GM12878 (cell line): ENCODE results near the gene MRPL2. TPM values are rescaled to one million over a fixed set of nuclear protein-coding genes. Genes with fewer than 3 reads are reported as not detected.

ENCODE experiments used
- ATAC-seq: fragments of 200-7000 bp; cut with Tn5 transposase; 3 replicates; pipeline ENCODE4 v1.9.1; 2020; ENCODE audit warnings: mild to moderate bottlenecking, moderate library complexity
- BruUV-seq: library from RNA; stranded (reverse); fragments of 400-500 nt; replicated peaks from 2 replicates; lab custom pipeline; 2021; lab: Mats Ljungman, UMichigan
- CTCF ChIA-PET: fragments of 300-600 bp; sonication (Branson Sonifier 250); formaldehyde crosslinking; extraction: SDS; loops from one replicate; lab custom pipeline; 2021; ENCODE audit warnings: inconsistent platforms; lab: Yijun Ruan, JAX
- POLR2A ChIA-PET: fragments of 350-600 bp; formaldehyde crosslinking; extraction: SDS; loops from one replicate; lab custom pipeline; 2021; ENCODE audit warnings: inconsistent platforms; lab: Charles Lee
- RAD21 ChIA-PET: fragments of 300-600 bp; sonication (Branson Sonifier 250); formaldehyde crosslinking; loops from one replicate; lab custom pipeline; 2023; ENCODE audit warnings: antibody characterized with exemption; ENCODE audit not compliant: unreplicated experiment; lab: Charles Lee
- SMC1A ChIA-PET: fragments of 300-600 bp; sonication (Branson Sonifier 250); formaldehyde crosslinking; loops from one replicate; lab custom pipeline; 2023; ENCODE audit not compliant: unreplicated experiment, uncharacterized antibody; lab: Charles Lee
- DNase-seq: peaks from one replicate; pipeline ENCODE4 v3.0.0-alpha.2; 2011; ENCODE audit warnings: low read depth, low spot score
- FAIRE-seq: peaks from 3 replicates; lab custom pipeline; 2011; peaks lifted over from hg19 to GRCh38; lab: Jason Lieb, UNC
- H2AFZ ChIP-seq: 2 replicates; pipeline ENCODE4 v1.6.0; 2011; ENCODE audit warnings: low read depth, low read length, control low read depth; ENCODE audit not compliant: control insufficient read depth
- H3K27ac ChIP-seq: 2 replicates; pipeline ENCODE4 v1.5.1; 2011; ENCODE audit warnings: control low read depth; ENCODE audit not compliant: control insufficient read depth, insufficient read depth
- H3K27me3 ChIP-seq, 2 experiments: replicated peaks in 1 of 2; 2 replicates each; pipeline versions ENCODE4 v1.6.0 to v1.6.1; 2011; ENCODE audit warnings: low read length in 1 of 2; ENCODE audit not compliant: control insufficient read depth in 2 of 2, insufficient read depth in 2 of 2
- H3K36me3 ChIP-seq, 2 experiments: 2 replicates each; pipeline ENCODE4 v1.5.1; 2011; ENCODE audit warnings: low read length in 1 of 2; ENCODE audit not compliant: control insufficient read depth in 2 of 2, insufficient read depth in 2 of 2
- H3K4me1 ChIP-seq: 2 replicates; pipeline ENCODE4 v1.6.1; 2011; ENCODE audit warnings: mild to moderate bottlenecking, low read length, moderate library complexity, mixed read lengths; ENCODE audit not compliant: control insufficient read depth, insufficient read depth
- H3K4me2 ChIP-seq: 2 replicates; pipeline ENCODE4 v1.6.0; 2011; ENCODE audit warnings: control low read depth; ENCODE audit not compliant: control insufficient read depth, insufficient read depth
- H3K4me3 ChIP-seq: fragments of 200-600 bp; sonication (generic); 2 replicates; pipeline ENCODE4 v1.5.1; 2016
- H3K79me2 ChIP-seq: 2 replicates; pipeline ENCODE4 v1.6.0; 2011; ENCODE audit warnings: low read length; ENCODE audit not compliant: control insufficient read depth, insufficient read depth
- H3K9ac ChIP-seq: 2 replicates; pipeline ENCODE4 v1.8.0; 2011; ENCODE audit warnings: low read length, control low read depth, mixed read lengths; ENCODE audit not compliant: control insufficient read depth, insufficient read depth
- H3K9me3 ChIP-seq: replicated peaks from 3 replicates; pipeline ENCODE4 v1.5.1; 2011; ENCODE audit warnings: mild to moderate bottlenecking, low read length; ENCODE audit not compliant: control insufficient read depth, insufficient read depth
- H4K20me1 ChIP-seq: 2 replicates; pipeline ENCODE4 v1.6.0; 2011; ENCODE audit not compliant: control insufficient read depth, insufficient read depth
- ATF7 ChIP-seq: fragments of 450-650 bp; IDR thresholded peaks from 2 replicates; pipeline ENCODE4 v1.6.1; 2016; ENCODE audit warnings: low read depth, mild to moderate bottlenecking
- BCL11A ChIP-seq: IDR thresholded peaks from 2 replicates; pipeline ENCODE4 v1.6.1; 2011; ENCODE audit warnings: low read depth, low read length
- CUX1 ChIP-seq: IDR thresholded peaks from 2 replicates; pipeline ENCODE4 v1.6.1; 2012; ENCODE audit warnings: improper control_type of control experiment, low read depth, low read length; ENCODE audit not compliant: insufficient replicate concordance
- EED ChIP-seq: sonication (generic); IDR thresholded peaks from 2 replicates; pipeline ENCODE4 v1.6.1; 2016; ENCODE audit warnings: antibody characterized with exemption, low read depth
- IRF4 ChIP-seq: IDR thresholded peaks from 2 replicates; pipeline ENCODE4 v1.6.1; 2011; ENCODE audit warnings: low read depth, low read length
- JUNB ChIP-seq: IDR thresholded peaks from 2 replicates; pipeline ENCODE4 v1.6.1; 2016; ENCODE audit warnings: antibody characterized with exemption, mild to moderate bottlenecking
- PKNOX1 ChIP-seq: fragments of 450-650 bp; IDR thresholded peaks from 2 replicates; pipeline ENCODE4 v1.6.1; 2016; ENCODE audit warnings: mild to moderate bottlenecking
- POLR2AphosphoS5 ChIP-seq: IDR thresholded peaks from 2 replicates; pipeline ENCODE4 v1.6.1; 2011; ENCODE audit warnings: mild to moderate bottlenecking, low read length, inconsistent platforms
- RELA ChIP-seq: fragments of 450-650 bp; IDR thresholded peaks from 2 replicates; pipeline ENCODE4 v1.8.0; 2014; ENCODE audit warnings: borderline replicate concordance; ENCODE audit not compliant: partially characterized antibody
- RUNX3 ChIP-seq: IDR thresholded peaks from 2 replicates; pipeline ENCODE4 v1.6.1; 2012; ENCODE audit warnings: low read length, inconsistent platforms
- SUZ12 ChIP-seq: fragments of 200-600 bp; sonication (generic); IDR thresholded peaks from one replicate; pipeline ENCODE4 v1.6.1; 2018; ENCODE audit warnings: antibody characterized with exemption, mild to moderate bottlenecking; ENCODE audit not compliant: unreplicated experiment
- ZNF274 ChIP-seq: IDR thresholded peaks from one replicate; pipeline ENCODE4 v1.8.0; 2011; ENCODE audit not compliant: insufficient read length, insufficient read depth
- whole genome bisulfite sequencing: methylation state at CpG from one replicate; pipeline ENCODE4 v1.1.6; 2016; ENCODE audit warnings: low lambda C conversion rate; ENCODE audit not compliant: insufficient replicate concordance, insufficient coverage; ENCODE audit errors: missing lambda C conversion rate; 5-methylcytosine and 5-hydroxymethylcytosine counted together
- in situ Hi-C: fragments of 300-500 bp; cut with MboI; formaldehyde crosslinking; loops from 9 replicates; pipeline ENCODE4 v1.14.3; 2018; ENCODE audit warnings: mixed read lengths
- intact Hi-C: fragments of 100-400 bp; cut with micrococcal nuclease; formaldehyde crosslinking; loops from one replicate; pipeline ENCODE4 v1.14.2; 2022; ENCODE audit not compliant: unreplicated experiment
- polyA plus RNA-seq, 11 experiments: library from polyadenylated mRNA; depleted of rRNA in 4 of 11; unstranded in 6 of 11; stranded (reverse) in 5 of 11; fragments of >200 nt; fragmentation: Nextera tagmentation in 4 of 11; fragmentation: Illumina TruSeq in 1 of 11; extraction: Ambion mirVana in 4 of 11; extraction: Trizol in 1 of 11; gene quantifications; 1 replicate in 1 of 11; 2 replicates in 10 of 11; pipeline versions ENCODE4 v1.2.1 to v1.2.3, GENCODE V29; 2011 to 2016; ENCODE audit warnings: inconsistent platforms in 2 of 11, missing spikeins in 2 of 11, low read depth in 1 of 11
- total RNA-seq, 4 experiments: library from RNA; depleted of rRNA in 3 of 4; stranded (reverse); fragments of >200 nt in 3 of 4; fragmentation: Illumina TruSeq in 1 of 4; extraction: Trizol in 1 of 4; gene quantifications; 2 replicates each; pipeline versions ENCODE4 v1.2.1 to v1.2.3, GENCODE V29; 2013 to 2021

Gene MRPL2
- total and polyA plus RNA-seq, 10 of the 15 experiments (the other 5 are each of a cell fraction or from before 2014, with no cell fraction given), result 29.7 to 125 (median 50.2) TPM

GRCh38 chr6:43088654-43089056, 29.4 kb upstream of the MRPL2 start:
- no peaks in the 10 kb centered on the region for H3K79me2 ChIP-seq
- WGBS, result 45% methylated on average over 4 of the region's 4 CpGs

GRCh38 chr6:43086022-43086658, 26.9 kb upstream of the MRPL2 start:
- FAIRE-seq (peak; percentile 44), ATAC-seq (peak; percentile 94), DNase-seq (peak; percentile 47)
- H3K4me2 ChIP-seq, result peak overlapping the region; percentile 11; the same call in 1 of the 2 replicates
- SMC1A ChIA-PET, result interaction anchor here (0.9 to 2.7 kb wide), 5 partner anchors 8 to 157 kb away, joined by 3 to 20 read pairs (median 4); no protein-coding TSS in a partner anchor
- peaks cover 12% of the 10 kb centered on the region for H3K4me1 ChIP-seq
- H3K79me2 ChIP-seq, result no peaks in the 10 kb centered on the region
- intact Hi-C loops (no loop called here), in situ Hi-C loops (no loop called here)
- H3K27ac ChIP-seq, result peak overlapping the region; percentile 23; the same call in 1 of the 2 replicates
- no peak overlapping the region for H3K4me3 ChIP-seq
- CTCF ChIA-PET, result interaction anchor here (0.8 to 1.1 kb wide), 4 partner anchors 17 to 57 kb away, joined by 3 to 4 read pairs (median 3); no protein-coding TSS in a partner anchor
- no peaks in the 10 kb centered on the region for H3K36me3 ChIP-seq
- H4K20me1 ChIP-seq, result no peaks in the 10 kb centered on the region
- no TSS peak for BruUV-seq
- 19% methylated on average over 8 of the region's 8 CpGs for WGBS
- no peaks in the 10 kb centered on the region for H3K9me3 ChIP-seq
- H3K9ac ChIP-seq, result no peak overlapping the region
- H2AFZ ChIP-seq, result peak overlapping the region; percentile 67
- H3K27me3 ChIP-seq, result no peaks in the 10 kb centered on the region; a peak in 1 of 4 replicates
- POLR2A ChIA-PET, result interaction anchor here (0.7 to 2.6 kb wide), 5 partner anchors 8 to 84 kb away, joined by 3 to 12 read pairs (median 4); partner anchors contain the start of gene PTK7
- RAD21 ChIA-PET, result interaction anchor here (0.6 to 2.4 kb wide), 5 partner anchors 10 to 73 kb away, joined by 3 to 12 read pairs (median 3); no protein-coding TSS in a partner anchor
- TF ChIP-seq SUZ12, result no peak
- TF ChIP-seq PKNOX1, result peak; percentile 30; the same call in 1 of the 2 replicates
- peak; percentile 49 for TF ChIP-seq ATF7
- peak; percentile 46 for TF ChIP-seq RELA
- TF ChIP-seq ZNF274, result no peak
- TF ChIP-seq CUX1, result peak; percentile 38
- peak; percentile 32; the same call in 1 of the 2 replicates for TF ChIP-seq BCL11A

More at GRCh38 chr6:43088654-43089056, 29.4 kb upstream of the MRPL2 start:
- intact Hi-C loops, result no loop called here
- Histone ChIP-seq H3K36me3 (no peaks in the 10 kb centered on the region), H2AFZ (no peak overlapping the region), H3K9ac (no peak overlapping the region), H3K27ac (no peak overlapping the region)
- no TSS peak for BruUV-seq
- no peak for DNase-seq
- TF ChIP-seq RUNX3 (peak; percentile 52; the same call in 1 of the 2 replicates), EED (0 out of 2 replicates have a peak, but pooled peaks have one; percentile 22), BCL11A (0 out of 2 replicates have a peak, but pooled peaks have one; percentile 52), POLR2AphosphoS5 (no peak), JUNB (peak; percentile 11; the same call in 1 of the 2 replicates), IRF4 (no peak)
- TF ChIP-seq, all 136 proteins: peak for 4
- ChIA-PET POLR2A (no interaction called here), SMC1A (no interaction called here), CTCF (no interaction called here), RAD21 (no interaction called here)
- in situ Hi-C loops, result no loop called here
- FAIRE-seq (no peak), ATAC-seq (no peak; the same call in 2 of the 3 replicates)
- H3K4me3 ChIP-seq, result no peak overlapping the region
- no peaks in the 10 kb centered on the region for H3K9me3 ChIP-seq
- H3K27me3 ChIP-seq, result no peaks in the 10 kb centered on the region
- no peaks in the 10 kb centered on the region for H4K20me1 ChIP-seq
- H3K4me2 ChIP-seq, result no peak overlapping the region
- H3K4me1 ChIP-seq, result peaks cover 12% of the 10 kb centered on the region
